GM19099 (cell line): ENCODE data around the gene SLC12A5.

Experiments used
- POLR2A ChIP-seq: IDR thresholded peaks from 3 replicates; pipeline ENCODE4 v1.6.1; 2011; ENCODE audit warnings: low read depth; ENCODE audit not compliant: insufficient read length; ENCODE audit errors: extremely low read depth

SLC12A5 gene

GRCh38 chr20:46028772-46029371, at the start of gene SLC12A5:
SLC12A5 (plus strand) TSS chr20:46029215; CDS start chr20:46029345, 130 bp downstream.
- no peak for TF ChIP-seq POLR2A

DNA sequence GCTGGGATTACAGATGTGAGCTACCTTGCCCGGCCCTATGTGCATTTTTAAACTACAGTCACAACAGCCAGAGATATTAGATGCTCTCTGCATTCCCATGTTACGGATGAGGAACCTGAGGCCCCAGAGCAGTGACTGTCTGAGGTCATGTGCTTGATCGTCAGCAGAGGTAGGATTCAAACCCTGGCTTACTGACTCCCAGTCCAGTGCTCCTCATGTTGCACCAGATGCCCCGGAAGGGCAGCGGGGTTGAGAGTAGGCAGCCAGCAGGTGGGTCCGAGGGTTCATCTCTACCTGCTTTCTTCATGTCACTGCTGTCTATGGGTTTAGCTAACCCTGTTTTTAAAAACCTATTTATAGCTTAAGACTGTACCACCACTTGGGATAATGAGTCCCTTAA, 47.8 kb upstream of the SLC12A5 start:
- no peak for TF ChIP-seq POLR2A

GRCh38 chr20:45983279-45983743, 45.7 kb upstream of the SLC12A5 start:
- no peak for TF ChIP-seq POLR2A

DNA sequence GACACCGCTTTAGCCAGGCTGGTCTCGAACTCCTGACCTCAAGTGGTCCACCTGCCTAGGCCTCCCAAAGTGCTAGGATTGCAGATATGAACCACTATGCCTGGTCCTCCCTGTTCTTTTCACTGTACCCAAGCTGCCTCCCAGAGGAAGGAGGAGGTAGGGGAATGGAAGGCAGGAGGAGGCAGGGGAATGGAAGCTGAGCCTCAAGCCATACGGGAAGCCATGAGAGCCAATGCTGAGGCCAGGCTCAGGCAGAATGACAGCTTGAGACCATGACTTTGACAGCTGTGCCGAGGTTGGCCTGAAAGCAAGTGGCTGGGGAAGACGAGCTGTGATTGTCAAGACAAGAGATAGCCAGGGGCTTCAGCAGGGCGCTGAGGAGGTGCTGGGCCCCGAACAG, 43.4 kb upstream of the SLC12A5 start:
- TF ChIP-seq POLR2A = no peak

DNA sequence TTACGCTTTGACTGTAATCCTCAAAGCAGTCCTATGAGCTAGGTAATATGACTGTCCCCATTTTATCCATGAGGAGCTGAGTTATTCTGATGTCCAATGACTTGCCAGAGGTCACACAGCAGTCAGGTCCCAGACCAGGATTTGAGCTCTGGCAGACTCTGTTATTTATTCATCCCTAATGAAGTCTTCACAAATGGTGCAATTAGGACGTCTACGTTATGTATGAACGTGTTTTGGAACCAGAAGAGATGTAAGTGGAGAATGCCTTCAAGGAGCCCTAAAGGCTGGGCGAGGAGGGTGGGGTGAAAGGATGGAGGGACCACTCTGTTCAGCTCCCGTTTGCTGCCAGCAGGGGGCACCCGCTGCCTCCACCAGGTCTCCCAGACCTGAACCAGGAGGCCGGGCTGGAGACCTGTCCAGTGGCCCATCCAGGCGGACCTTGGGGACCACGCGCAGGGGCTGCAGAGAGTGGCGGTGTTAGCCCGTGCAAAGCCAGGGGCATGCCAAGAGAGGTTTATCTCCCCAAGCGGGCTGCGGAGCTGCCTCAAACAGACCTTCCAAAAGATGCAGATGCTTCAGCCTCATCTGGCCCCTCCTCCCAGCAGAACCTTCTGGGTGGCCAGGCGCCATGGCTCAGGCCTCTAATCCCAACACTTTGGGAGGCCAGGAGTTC, 41.8 kb upstream of the SLC12A5 start:
- TF ChIP-seq POLR2A = no peak

GRCh38 chr20:45991616-45992015, 37.4 kb upstream of the SLC12A5 start:
- TF ChIP-seq POLR2A = no peak

DNA sequence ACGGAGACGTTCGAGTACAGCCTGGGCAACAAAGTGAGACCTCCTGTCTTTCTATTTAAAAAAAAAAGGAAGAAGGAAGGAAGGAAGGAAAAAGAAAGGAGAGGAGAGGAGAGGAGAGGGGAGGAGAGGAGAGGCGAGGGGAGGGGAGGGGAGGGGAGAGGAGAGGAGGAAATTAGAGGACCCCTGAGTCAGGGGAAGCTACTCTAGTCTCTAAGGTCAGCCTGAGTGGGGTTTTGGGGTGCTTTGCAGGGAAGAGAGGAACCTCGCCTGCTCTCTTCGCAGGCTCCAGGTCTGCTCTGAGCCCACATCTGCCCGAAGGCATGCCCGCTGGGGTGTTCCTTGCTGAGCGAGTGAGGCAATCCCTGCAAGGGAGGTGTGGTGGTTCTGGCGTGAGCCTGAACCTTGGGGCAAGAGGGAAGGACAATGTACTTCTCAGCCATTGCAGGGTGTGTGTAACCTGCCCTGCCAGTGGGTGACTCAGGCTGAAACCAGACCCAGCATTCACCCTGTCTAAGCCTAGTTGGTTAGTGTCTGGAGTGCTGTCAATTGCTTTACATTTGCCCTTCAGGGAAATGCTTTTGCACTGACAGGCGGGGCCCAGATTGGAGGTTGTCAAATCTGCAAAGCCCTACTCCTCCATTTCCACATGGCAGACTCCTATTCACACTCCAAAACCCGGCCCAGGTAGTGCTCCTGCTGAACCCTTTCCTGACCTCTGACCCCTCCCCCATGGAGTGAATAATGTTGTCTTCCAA, 35.6 kb upstream of the SLC12A5 start:
- no peak for TF ChIP-seq POLR2A

DNA sequence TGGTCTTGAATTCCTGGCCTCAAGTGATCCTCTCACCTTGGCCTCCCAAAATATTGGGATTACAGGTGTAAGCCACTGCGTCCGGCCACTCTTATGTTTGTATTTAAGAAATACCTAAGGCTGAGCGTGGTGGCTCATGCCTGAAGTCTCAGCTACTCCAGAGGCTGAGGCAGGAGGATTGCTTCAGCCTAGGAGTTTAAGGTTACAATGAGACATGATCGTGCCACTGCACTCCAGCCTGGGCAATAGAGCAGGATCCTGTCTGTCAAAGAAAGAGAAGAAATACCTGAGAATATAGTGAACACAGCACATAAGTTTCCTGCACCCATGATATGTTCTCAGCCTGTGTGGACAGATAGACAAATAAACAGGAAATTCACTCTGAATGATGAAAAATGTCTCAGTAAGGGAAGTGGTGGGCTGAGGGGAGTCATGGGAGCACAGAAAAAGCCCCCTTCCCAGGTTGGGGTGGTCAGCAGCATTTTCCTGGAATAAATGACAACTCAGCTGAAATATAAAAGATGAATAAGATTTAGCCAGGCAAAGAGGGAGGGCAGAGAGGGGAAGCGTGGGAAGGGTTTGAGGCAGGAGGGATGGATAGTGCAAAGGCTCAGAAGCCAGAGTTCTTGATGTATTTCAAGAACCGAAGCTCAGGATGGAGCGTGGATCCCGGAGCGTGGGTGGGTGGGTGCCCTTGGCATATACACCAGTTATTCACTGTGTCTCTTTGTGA, 34.1 kb upstream of the SLC12A5 start:
- TF ChIP-seq POLR2A = no peak

GRCh38 chr20:45997187-45997586, 31.8 kb upstream of the SLC12A5 start:
- TF ChIP-seq POLR2A = no peak

DNA sequence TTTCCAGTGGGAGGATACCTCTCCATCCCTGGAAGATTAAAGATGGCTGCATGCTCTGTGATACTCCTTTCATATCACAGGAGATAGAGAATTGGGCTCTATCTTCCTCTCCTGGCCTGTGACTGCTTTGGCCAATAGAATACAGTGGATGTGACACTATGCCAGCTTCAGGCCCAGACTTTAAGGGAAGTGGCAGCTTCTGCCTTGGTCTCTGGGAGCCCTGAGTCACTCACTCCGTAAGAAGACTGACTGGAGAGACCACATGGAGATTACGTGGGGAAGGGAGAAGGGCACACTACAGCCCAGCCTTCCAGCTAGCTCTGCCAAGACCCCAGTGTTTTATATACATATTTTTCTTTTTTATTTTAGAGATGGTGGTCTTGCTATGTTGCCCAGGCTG, 30.7 kb upstream of the SLC12A5 start:
- no peak for TF ChIP-seq POLR2A

GRCh38 chr20:45998761-45999160, 30.3 kb upstream of the SLC12A5 start:
- no peak for TF ChIP-seq POLR2A

- TF ChIP-seq POLR2A = no peak
Measured at GRCh38 chr20:45999557-46000261, 29.3 kb upstream of the SLC12A5 start.

GRCh38 chr20:46000262-46000996, 28.6 kb upstream of the SLC12A5 start:
- no peak for TF ChIP-seq POLR2A

DNA sequence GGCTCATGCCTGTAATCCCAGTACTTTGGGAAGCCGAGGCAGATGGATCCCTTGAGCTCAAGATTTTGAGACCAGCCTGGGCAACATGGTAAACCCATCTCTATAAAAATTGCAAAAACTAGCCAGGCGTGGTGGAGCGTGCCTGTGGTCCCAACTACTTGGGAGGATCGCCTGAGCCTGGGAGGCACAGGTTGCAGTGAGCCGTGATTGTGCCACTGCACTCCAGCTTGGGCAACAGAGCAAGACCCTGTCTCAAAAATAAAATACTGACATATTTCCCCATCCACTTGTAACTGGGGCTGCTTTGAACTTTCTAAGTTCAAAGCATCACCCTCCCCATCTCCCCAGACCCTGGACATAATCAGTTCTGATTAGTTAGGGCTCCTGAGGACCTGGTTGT, 27.5 kb upstream of the SLC12A5 start:
- no peak for TF ChIP-seq POLR2A

DNA sequence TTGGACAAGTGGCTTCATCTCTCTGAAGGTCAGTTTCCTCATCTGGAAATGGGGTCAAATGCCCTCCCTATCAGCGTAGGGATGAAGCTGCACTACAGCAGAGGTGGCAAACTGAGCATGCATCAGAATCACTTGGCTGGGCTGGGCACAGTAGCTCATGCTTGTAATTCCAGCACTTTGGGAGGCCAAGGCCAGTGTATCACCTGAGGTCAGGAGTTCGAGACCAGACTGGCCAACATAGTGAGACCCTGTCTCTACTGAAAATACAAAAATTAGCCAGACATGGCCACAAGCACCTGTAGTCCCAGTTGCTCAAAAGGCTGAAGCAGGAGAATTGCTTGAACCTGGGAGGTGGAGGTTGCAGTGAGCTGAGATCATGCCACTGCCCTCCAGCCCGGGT, 27.0 kb upstream of the SLC12A5 start:
- TF ChIP-seq POLR2A = no peak

DNA sequence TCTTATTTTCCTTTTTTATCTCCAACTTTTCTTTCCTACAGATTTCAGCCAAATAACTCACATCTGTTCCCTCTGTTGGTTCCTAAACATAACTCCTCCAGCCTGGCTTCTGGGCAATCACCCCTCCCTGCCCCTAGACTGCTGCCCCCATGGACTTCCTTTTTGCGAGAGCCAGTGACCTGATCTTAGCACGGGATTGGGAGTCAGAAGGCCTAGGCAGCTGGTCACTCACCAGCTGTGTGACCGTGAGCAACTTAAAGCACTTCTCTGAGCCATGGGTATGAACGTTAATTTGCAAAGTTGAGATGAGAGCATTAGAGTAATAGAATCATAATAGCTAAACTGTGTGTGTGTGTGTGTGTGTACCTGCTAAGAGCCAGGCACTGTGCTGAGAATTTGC, 24.8 kb upstream of the SLC12A5 start:
- TF ChIP-seq POLR2A = no peak
